ENCODE measurements around the gene MORF4L1. TPM values are rescaled to one million over a fixed set of nuclear protein-coding genes. Genes with fewer than 3 reads are reported as not detected.

MORF4L1 gene
- polyA plus RNA-seq, 1 donor from 2014 or later: 1,505 TPM

GRCh38 chr15:78836333-78836732 is 36.4 kb upstream of the MORF4L1 start:
- Histone ChIP-seq H3K36me3 (ENCODE audit: insufficient read depth, low read length) (no peaks in the 10 kb centered on the region), H2AFZ (ENCODE audit: low read depth, low read length) (no peak overlapping the region), H3K9me3 (ENCODE audit: low read length) (no peaks in the 10 kb centered on the region), H3K4me3 (ENCODE audit: low read length) (no peak overlapping the region), H4K20me1 (ENCODE audit: insufficient read depth) (no peaks in the 10 kb centered on the region), H3K9me2 (ENCODE audit: insufficient read depth, low read length) (no peaks in the 10 kb centered on the region), H3K27ac (ENCODE audit: low read length) (no peak overlapping the region), H3K9ac (ENCODE audit: low read length) (no peak overlapping the region), H3F3A (ENCODE audit: insufficient read depth, low read length, poor library complexity, severe bottlenecking) (no peaks in the 10 kb centered on the region), H3K27me3 (ENCODE audit: insufficient read depth, low read depth, low read length) (no peaks in the 10 kb centered on the region), H3K4me2 (ENCODE audit: low read length) (no peak overlapping the region), H3K79me2 (replicated peaks; ENCODE audit: insufficient read depth, low read length) (no peaks in the 10 kb centered on the region)
- no peak for TF ChIP-seq EP300 (conservative IDR thresholded peaks at IDR 0.05; ENCODE audit: poor library complexity, severe bottlenecking)
- no peak for TF ChIP-seq SMC3 (conservative IDR thresholded peaks at IDR 0.05; ENCODE audit: poor library complexity)
- TF ChIP-seq EZH2 (IDR thresholded peaks at IDR 0.05; ENCODE audit: borderline replicate concordance, insufficient read depth, low read length, poor library complexity, severe bottlenecking): no peak
- no peak for TF ChIP-seq MXI1 (conservative IDR thresholded peaks at IDR 0.05; ENCODE audit: poor library complexity, severe bottlenecking)
- no peak for TF ChIP-seq CTCF (IDR thresholded peaks at IDR 0.05; ENCODE audit: poor library complexity, severe bottlenecking)
- TF ChIP-seq REST (IDR thresholded peaks at IDR 0.05; ENCODE audit: borderline replicate concordance): no peak
- no peak for TF ChIP-seq RAD21 (conservative IDR thresholded peaks at IDR 0.05)
- no peak for TF ChIP-seq POLR2AphosphoS5 (IDR thresholded peaks at IDR 0.05)
- no peak for TF ChIP-seq TAF1 (IDR thresholded peaks at IDR 0.05; ENCODE audit: low read depth)

- no peaks in the 10 kb centered on the region for H3K9me2 ChIP-seq (ENCODE audit: insufficient read depth, low read length)
- no peaks in the 10 kb centered on the region for H3K36me3 ChIP-seq (ENCODE audit: insufficient read depth, low read length)
- H4K20me1 ChIP-seq (ENCODE audit: insufficient read depth): no peaks in the 10 kb centered on the region
- no peaks in the 10 kb centered on the region for H3K79me2 ChIP-seq (replicated peaks; ENCODE audit: insufficient read depth, low read length)
- H2AFZ ChIP-seq (ENCODE audit: low read depth, low read length): no peak overlapping the region
- TF ChIP-seq EP300 (conservative IDR thresholded peaks at IDR 0.05; ENCODE audit: poor library complexity, severe bottlenecking) (no peak), POLR2AphosphoS5 (IDR thresholded peaks at IDR 0.05) (no peak), RAD21 (conservative IDR thresholded peaks at IDR 0.05) (no peak), SMC3 (conservative IDR thresholded peaks at IDR 0.05; ENCODE audit: poor library complexity) (no peak), MXI1 (conservative IDR thresholded peaks at IDR 0.05; ENCODE audit: poor library complexity, severe bottlenecking) (no peak), TAF1 (IDR thresholded peaks at IDR 0.05; ENCODE audit: low read depth) (no peak), CTCF (IDR thresholded peaks at IDR 0.05; ENCODE audit: poor library complexity, severe bottlenecking) (no peak), EZH2 (IDR thresholded peaks at IDR 0.05; ENCODE audit: borderline replicate concordance, insufficient read depth, low read length, poor library complexity, severe bottlenecking) (no peak), REST (IDR thresholded peaks at IDR 0.05; ENCODE audit: borderline replicate concordance) (no peak)
- H3K9ac ChIP-seq (ENCODE audit: low read length): no peak overlapping the region
- no peak overlapping the region for H3K4me3 ChIP-seq (ENCODE audit: low read length)
- H3K27me3 ChIP-seq (ENCODE audit: insufficient read depth, low read depth, low read length): no peaks in the 10 kb centered on the region
- no peak overlapping the region for H3K4me2 ChIP-seq (ENCODE audit: low read length)
- no peak overlapping the region for H3K27ac ChIP-seq (ENCODE audit: low read length)
- no peaks in the 10 kb centered on the region for H3K9me3 ChIP-seq (ENCODE audit: low read length)
- no peaks in the 10 kb centered on the region for H3F3A ChIP-seq (ENCODE audit: insufficient read depth, low read length, poor library complexity, severe bottlenecking)
These were observed 35.6 kb upstream of the MORF4L1 start for GRCh38 chr15:78837131-78837530.
